HepG2 (cell line): ENCODE data around the gene ATAD1. TPM values are rescaled to one million over a fixed set of nuclear protein-coding genes. Genes with fewer than 3 reads are reported as not detected.
A peak's percentile ranks its signal among the peaks of the same experiment; 100 is the strongest.

Experiments used
- CREB3 ChIP-seq: sonication (generic); formaldehyde crosslinking; IDR thresholded peaks from 2 replicates; pipeline ENCODE4 v1.5.0; 2020; ENCODE audit warnings: missing genetic modification reagents
- EED ChIP-seq: sonication (generic); formaldehyde crosslinking; IDR thresholded peaks from 2 replicates; pipeline ENCODE4 v1.5.0; 2020; ENCODE audit warnings: mild to moderate bottlenecking, missing genetic modification reagents
- GABPB1 ChIP-seq: IDR thresholded peaks from 2 replicates; pipeline ENCODE4 v1.6.1; 2016; ENCODE audit warnings: mild to moderate bottlenecking, missing genetic modification reagents, moderate library complexity, missing compliant biosample characterization
- HNF1A ChIP-seq, 2 experiments: sonication (generic) in 1 of 2; formaldehyde crosslinking in 1 of 2; IDR thresholded peaks; 2 replicates each; pipeline versions ENCODE4 v1.4.0 to v1.6.1; 2016 to 2020; ENCODE audit warnings: borderline replicate concordance in 1 of 2, low read depth in 1 of 2, mild to moderate bottlenecking in 1 of 2, missing genetic modification reagents in 1 of 2
- NFYB ChIP-seq: sonication (generic); formaldehyde crosslinking; IDR thresholded peaks from 2 replicates; pipeline ENCODE4 v1.4.0; 2020; ENCODE audit warnings: missing genetic modification reagents
- PAXIP1 ChIP-seq: sonication (generic); formaldehyde crosslinking; conservative IDR thresholded peaks from 2 replicates; pipeline ENCODE4 v1.4.0; 2020; ENCODE audit warnings: mild to moderate bottlenecking, missing genetic modification reagents, moderate library complexity
- RAD51 ChIP-seq: fragments of 450-650 bp; IDR thresholded peaks from 2 replicates; pipeline ENCODE4 v1.6.1; 2016; ENCODE audit warnings: borderline replicate concordance
- RFX1 ChIP-seq: fragments of 450-650 bp; IDR thresholded peaks from 2 replicates; pipeline ENCODE4 v1.6.1; 2017
- SP2 ChIP-seq: sonication (generic); formaldehyde crosslinking; IDR thresholded peaks from 2 replicates; pipeline ENCODE4 v1.5.1; 2020; ENCODE audit warnings: mild to moderate bottlenecking, missing genetic modification reagents
- TEAD2 ChIP-seq: sonication (generic); formaldehyde crosslinking; IDR thresholded peaks from 2 replicates; pipeline ENCODE4 v1.9.0; 2021; ENCODE audit warnings: missing genetic modification reagents
- ZFAT ChIP-seq: sonication (generic); formaldehyde crosslinking; conservative IDR thresholded peaks from 2 replicates; pipeline ENCODE4 v1.8.1; 2023; ENCODE audit warnings: missing genetic modification reagents, inconsistent platforms
- ZNF354B ChIP-seq: sonication (generic); formaldehyde crosslinking; IDR thresholded peaks from 2 replicates; pipeline ENCODE4 v1.8.0; 2022; ENCODE audit warnings: mild to moderate bottlenecking, missing genetic modification reagents
- ZSCAN22 ChIP-seq: sonication (generic); formaldehyde crosslinking; IDR thresholded peaks from 2 replicates; pipeline ENCODE4 v1.4.0; 2020; ENCODE audit warnings: mild to moderate bottlenecking, missing genetic modification reagents
- polyA plus RNA-seq, 8 experiments: library from polyadenylated mRNA; depleted of rRNA in 3 of 8; stranded (reverse) in 7 of 8; unstranded in 1 of 8; fragments of >200 nt; fragmentation: Illumina TruSeq in 4 of 8; extraction: Trizol in 4 of 8; gene quantifications; 2 replicates each; pipeline versions ENCODE4 v1.2.1 to v1.2.3, GENCODE V29; 2011 to 2016; ENCODE audit warnings: low read depth in 4 of 8, missing spikeins in 1 of 8, mixed read lengths in 1 of 8; ENCODE audit not compliant: insufficient read depth in 1 of 8
- total RNA-seq, 5 experiments: library from RNA; depleted of rRNA; stranded (reverse); fragments of >200 nt; fragmentation: Illumina TruSeq; extraction: Trizol; gene quantifications; 2 replicates each; pipeline ENCODE4 v1.2.3, GENCODE V29; 2016; ENCODE audit warnings: low read depth in 1 of 5
- TF ChIP-seq, protein P1 (sequence below): sonication (generic); formaldehyde crosslinking; IDR thresholded peaks from 2 replicates; pipeline ENCODE4 v1.8.0; 2022; ENCODE audit warnings: mild to moderate bottlenecking, missing genetic modification reagents, moderate library complexity
- TF ChIP-seq, protein P2 (sequence below): sonication (generic); formaldehyde crosslinking; IDR thresholded peaks from 2 replicates; pipeline ENCODE4 v1.4.0; 2020; ENCODE audit warnings: missing genetic modification reagents

ATAD1 gene
- total and polyA plus RNA-seq, 2 of the 13 experiments (the other 11 are each of a cell fraction or from before 2014, with no cell fraction given): 14.9 to 28.2 TPM

- TF ChIP-seq, protein P1, sequence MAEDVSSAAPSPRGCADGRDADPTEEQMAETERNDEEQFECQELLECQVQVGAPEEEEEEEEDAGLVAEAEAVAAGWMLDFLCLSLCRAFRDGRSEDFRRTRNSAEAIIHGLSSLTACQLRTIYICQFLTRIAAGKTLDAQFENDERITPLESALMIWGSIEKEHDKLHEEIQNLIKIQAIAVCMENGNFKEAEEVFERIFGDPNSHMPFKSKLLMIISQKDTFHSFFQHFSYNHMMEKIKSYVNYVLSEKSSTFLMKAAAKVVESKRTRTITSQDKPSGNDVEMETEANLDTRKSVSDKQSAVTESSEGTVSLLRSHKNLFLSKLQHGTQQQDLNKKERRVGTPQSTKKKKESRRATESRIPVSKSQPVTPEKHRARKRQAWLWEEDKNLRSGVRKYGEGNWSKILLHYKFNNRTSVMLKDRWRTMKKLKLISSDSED: no peak
- TF ChIP-seq RAD51 (no peak), HNF1A (IDR thresholded peaks at IDR 0.05; ENCODE audit: low read depth) (no peak), HNF1A (CRISPR knock-in tag; IDR thresholded peaks at IDR 0.05; ENCODE audit: borderline replicate concordance) (no peak), NFYB (CRISPR knock-in tag) (peak; percentile 16; the same call in 1 of the 2 replicates), CREB3 (CRISPR knock-in tag) (no peak; the same call in 1 of the 2 replicates), ZSCAN22 (CRISPR knock-in tag) (no peak), SP2 (CRISPR knock-in tag) (no peak; the same call in 1 of the 2 replicates), PAXIP1 (CRISPR knock-in tag) (peak; percentile 31), ZFAT (CRISPR knock-in tag) (no peak), ZNF354B (CRISPR knock-in tag) (no peak), RFX1 (no peak), EED (CRISPR knock-in tag) (0 out of 2 replicates have a peak, but pooled peaks have one; percentile 84), TEAD2 (CRISPR knock-in tag) (peak; percentile 65; the same call in 1 of the 2 replicates), GABPB1 (CRISPR knock-in tag) (peak; percentile 97)
- TF ChIP-seq, protein P2, sequence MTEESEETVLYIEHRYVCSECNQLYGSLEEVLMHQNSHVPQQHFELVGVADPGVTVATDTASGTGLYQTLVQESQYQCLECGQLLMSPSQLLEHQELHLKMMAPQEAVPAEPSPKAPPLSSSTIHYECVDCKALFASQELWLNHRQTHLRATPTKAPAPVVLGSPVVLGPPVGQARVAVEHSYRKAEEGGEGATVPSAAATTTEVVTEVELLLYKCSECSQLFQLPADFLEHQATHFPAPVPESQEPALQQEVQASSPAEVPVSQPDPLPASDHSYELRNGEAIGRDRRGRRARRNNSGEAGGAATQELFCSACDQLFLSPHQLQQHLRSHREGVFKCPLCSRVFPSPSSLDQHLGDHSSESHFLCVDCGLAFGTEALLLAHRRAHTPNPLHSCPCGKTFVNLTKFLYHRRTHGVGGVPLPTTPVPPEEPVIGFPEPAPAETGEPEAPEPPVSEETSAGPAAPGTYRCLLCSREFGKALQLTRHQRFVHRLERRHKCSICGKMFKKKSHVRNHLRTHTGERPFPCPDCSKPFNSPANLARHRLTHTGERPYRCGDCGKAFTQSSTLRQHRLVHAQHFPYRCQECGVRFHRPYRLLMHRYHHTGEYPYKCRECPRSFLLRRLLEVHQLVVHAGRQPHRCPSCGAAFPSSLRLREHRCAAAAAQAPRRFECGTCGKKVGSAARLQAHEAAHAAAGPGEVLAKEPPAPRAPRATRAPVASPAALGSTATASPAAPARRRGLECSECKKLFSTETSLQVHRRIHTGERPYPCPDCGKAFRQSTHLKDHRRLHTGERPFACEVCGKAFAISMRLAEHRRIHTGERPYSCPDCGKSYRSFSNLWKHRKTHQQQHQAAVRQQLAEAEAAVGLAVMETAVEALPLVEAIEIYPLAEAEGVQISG: peak; percentile 83
These were observed at the start of gene ATAD1 (continued) for GRCh38 chr10:87817609-87818504.
